ENCODE results near the gene CYS1.

DNA sequence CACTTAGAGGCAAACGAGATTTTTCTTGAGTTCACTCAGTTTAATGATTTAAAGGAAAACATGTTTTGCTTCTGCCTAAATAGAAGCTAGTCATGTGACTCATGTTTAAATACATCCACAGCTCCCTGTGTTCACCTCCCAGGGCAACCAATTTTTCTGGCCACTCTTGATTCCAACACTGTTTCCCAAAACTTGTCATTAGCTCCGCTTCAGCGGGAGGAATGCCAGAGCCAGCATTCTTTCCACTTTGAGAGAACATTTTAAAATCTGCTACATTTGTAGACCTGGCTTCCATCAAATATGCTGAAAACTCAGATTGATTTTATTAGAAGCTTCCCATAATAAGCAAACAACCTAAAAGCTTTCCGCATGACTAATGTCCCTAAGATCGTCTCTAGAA lies 2.8 kb upstream of the CYS1 start:
- TF ChIP-seq BACH1 (IDR thresholded peaks at IDR 0.05; ENCODE audit: low read length) = no peak
- TF ChIP-seq, protein P1, sequence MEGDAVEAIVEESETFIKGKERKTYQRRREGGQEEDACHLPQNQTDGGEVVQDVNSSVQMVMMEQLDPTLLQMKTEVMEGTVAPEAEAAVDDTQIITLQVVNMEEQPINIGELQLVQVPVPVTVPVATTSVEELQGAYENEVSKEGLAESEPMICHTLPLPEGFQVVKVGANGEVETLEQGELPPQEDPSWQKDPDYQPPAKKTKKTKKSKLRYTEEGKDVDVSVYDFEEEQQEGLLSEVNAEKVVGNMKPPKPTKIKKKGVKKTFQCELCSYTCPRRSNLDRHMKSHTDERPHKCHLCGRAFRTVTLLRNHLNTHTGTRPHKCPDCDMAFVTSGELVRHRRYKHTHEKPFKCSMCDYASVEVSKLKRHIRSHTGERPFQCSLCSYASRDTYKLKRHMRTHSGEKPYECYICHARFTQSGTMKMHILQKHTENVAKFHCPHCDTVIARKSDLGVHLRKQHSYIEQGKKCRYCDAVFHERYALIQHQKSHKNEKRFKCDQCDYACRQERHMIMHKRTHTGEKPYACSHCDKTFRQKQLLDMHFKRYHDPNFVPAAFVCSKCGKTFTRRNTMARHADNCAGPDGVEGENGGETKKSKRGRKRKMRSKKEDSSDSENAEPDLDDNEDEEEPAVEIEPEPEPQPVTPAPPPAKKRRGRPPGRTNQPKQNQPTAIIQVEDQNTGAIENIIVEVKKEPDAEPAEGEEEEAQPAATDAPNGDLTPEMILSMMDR (IDR thresholded peaks at IDR 0.05; ENCODE audit: control extremely low read depth in 1 of 3, insufficient read depth in 1 of 3, low read depth in 1 of 3, low read length in 3 of 3) = no peak

All from H1 (cell line).